H1 (cell line): ENCODE measurements around the gene LTBP1. TPM values are rescaled to one million over a fixed set of nuclear protein-coding genes. Genes with fewer than 3 reads are reported as not detected.

ENCODE experiments used
- ATF3 ChIP-seq: IDR thresholded peaks from 2 replicates; pipeline ENCODE4 v1.6.1; 2011; ENCODE audit warnings: low read depth, mild to moderate bottlenecking, low read length; ENCODE audit not compliant: insufficient read depth
- BACH1 ChIP-seq: IDR thresholded peaks from 2 replicates; pipeline ENCODE4 v1.6.1; 2012; ENCODE audit warnings: low read length, improper control_type of control experiment
- CHD2 ChIP-seq: IDR thresholded peaks from 2 replicates; pipeline ENCODE4 v1.6.1; 2012; ENCODE audit warnings: low read length, improper control_type of control experiment
- E2F6 ChIP-seq: IDR thresholded peaks from 2 replicates; pipeline ENCODE4 v1.6.1; 2012; ENCODE audit warnings: inconsistent platforms
- MAX ChIP-seq: IDR thresholded peaks from 2 replicates; pipeline ENCODE4 v1.6.1; 2012; ENCODE audit warnings: inconsistent platforms
- PHF8 ChIP-seq: fragments of 200-600 bp; sonication (generic); conservative IDR thresholded peaks from 2 replicates; pipeline ENCODE4 v1.7.1; 2012; ENCODE audit warnings: low read depth, mild to moderate bottlenecking, inconsistent platforms, low read length, moderate library complexity
- RNF2 ChIP-seq: fragments of 200-900, 300-1000 bp; sonication (generic); IDR thresholded peaks from 2 replicates; pipeline ENCODE4 v1.7.1; 2016; ENCODE audit warnings: borderline replicate concordance, low read depth, mild to moderate bottlenecking, antibody characterized with exemption, low read length; ENCODE audit not compliant: poor library complexity, severe bottlenecking; ENCODE audit errors: missing control alignments
- SP2 ChIP-seq: IDR thresholded peaks from 2 replicates; pipeline ENCODE4 v1.6.1; 2012; ENCODE audit warnings: mild to moderate bottlenecking, low read length, inconsistent platforms
- polyA plus RNA-seq, 7 experiments: library from polyadenylated mRNA; depleted of rRNA in 3 of 7; stranded (reverse) in 5 of 7; unstranded in 2 of 7; fragments of >200 nt in 5 of 7; fragments of 200-250 nt in 2 of 7; gene quantifications; 1 replicate in 5 of 7; 2 replicates in 1 of 7; 4 replicates in 1 of 7; pipeline versions ENCODE4 v1.2.1 to v1.2.3, GENCODE V29; 2011 to 2013; ENCODE audit warnings: missing spikeins in 2 of 7, mixed read lengths in 2 of 7
- total RNA-seq: library from RNA; stranded (reverse); fragmentation: NEBNext Ultra II Directional; extraction: Animal tissue kit (Norgen Biotek cat#: 25700); gene quantifications from 2 replicates; pipeline ENCODE4 v1.2.1, GENCODE V29; 2021

The LTBP1 gene
- total and polyA plus RNA-seq, 2 of the 8 experiments (the other 6 are each of a cell fraction or from before 2014, with no cell fraction given) = 15.4 to 24.7 TPM

DNA sequence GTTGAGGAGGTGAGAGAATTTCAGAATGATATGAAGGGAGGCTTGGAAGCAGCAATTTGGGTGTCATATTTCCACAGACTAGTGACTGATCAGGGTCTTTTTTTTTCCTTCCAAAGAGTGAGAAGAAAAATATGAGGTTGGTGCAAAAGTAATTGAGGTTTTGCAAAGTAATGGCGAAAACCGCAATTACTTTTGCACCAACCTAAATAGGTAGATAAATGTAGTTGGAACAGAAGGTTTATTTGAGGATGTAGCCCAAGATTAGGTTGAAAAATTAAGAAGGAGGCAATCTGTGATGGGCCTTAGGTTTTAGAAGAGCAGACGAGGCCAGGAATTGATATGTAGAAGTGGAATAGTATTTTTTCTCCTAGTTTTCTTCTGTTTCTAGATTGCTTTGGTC is 7.8 kb upstream of the LTBP1 start (continued):
- TF ChIP-seq SP2 (no peak), E2F6 (no peak), PHF8 (no peak), MAX (no peak), RNF2 (no peak), ATF3 (no peak), CHD2 (no peak), BACH1 (no peak)
